GM20431 (cell line): ENCODE results near the gene MS4A12.
"Not testable (repeated sequence)": the region's sequence is repeated elsewhere in the genome, so short reads cannot be mapped to it uniquely, and the experiment has no call there.

Source experiments
- in situ Hi-C: fragments of 300-500 bp; cut with MseI, MboI; formaldehyde crosslinking; loops from one replicate; pipeline ENCODE4 v1.15.0; 2020; ENCODE audit warnings: low sequenced_read_pairs; ENCODE audit not compliant: unreplicated experiment

The MS4A12 gene

GRCh38 chr11:60510209-60510608 lies 17.6 kb downstream of the MS4A12 start:
- in situ Hi-C loops, result not testable (repeated sequence)

GRCh38 chr11:60511393-60511792 lies 18.8 kb downstream of the MS4A12 start:
- in situ Hi-C loops, result no loop called here

GRCh38 chr11:60512651-60513225 lies 20.2 kb downstream of the MS4A12 start:
- in situ Hi-C loops, result no loop called here

- in situ Hi-C loops, result no loop called here
These were observed 21.2 kb downstream of the MS4A12 start for GRCh38 chr11:60513496-60514460.

GRCh38 chr11:60515144-60515855 lies 22.7 kb downstream of the MS4A12 start, which contains the start of gene MS4A13:
MS4A13 (plus strand) TSS chr11:60515392; CDS start chr11:60518084, 2,692 bp downstream.
- in situ Hi-C loops, result no loop called here

GRCh38 chr11:60528465-60528864 lies 35.9 kb downstream of the MS4A12 start:
- in situ Hi-C loops, result no loop called here

- in situ Hi-C loops, result no loop called here
These were observed 36.4 kb downstream of the MS4A12 start for GRCh38 chr11:60528934-60529333.

- in situ Hi-C loops, result no loop called here
These were observed 38.0 kb downstream of the MS4A12 start for GRCh38 chr11:60530454-60531100.

- in situ Hi-C loops, result not testable (repeated sequence)
These were observed 39.8 kb downstream of the MS4A12 start for GRCh38 chr11:60532383-60532782.

GRCh38 chr11:60538627-60539026 lies 46.0 kb downstream of the MS4A12 start:
- in situ Hi-C loops, result not testable (repeated sequence)

GRCh38 chr11:60544077-60544476 lies 51.5 kb downstream of the MS4A12 start:
- in situ Hi-C loops, result no loop called here
